PFSK-1 (cell line): ENCODE results near the gene PIWIL4.

Source experiments
- FOXP2 ChIP-seq: optimal IDR thresholded peaks from 2 replicates; pipeline ENCODE3; 2011; ENCODE audit warnings: borderline replicate concordance, control low read depth, inconsistent platforms; ENCODE audit not compliant: insufficient read depth; ENCODE audit errors: extremely low read length, extremely low read depth
- POLR2AphosphoS5 ChIP-seq: IDR thresholded peaks from 2 replicates; pipeline ENCODE4 v1.6.1; 2012; ENCODE audit warnings: low read depth, mild to moderate bottlenecking, control low read depth, low read length, moderate library complexity
- SIN3A ChIP-seq: IDR thresholded peaks from 2 replicates; pipeline ENCODE4 v1.6.1; 2012; ENCODE audit warnings: mild to moderate bottlenecking, low read length, moderate library complexity, borderline replicate concordance; ENCODE audit not compliant: insufficient read depth
- TAF1 ChIP-seq: IDR thresholded peaks from 2 replicates; pipeline ENCODE4 v1.6.1; 2012; ENCODE audit warnings: low read length, control low read depth, borderline replicate concordance; ENCODE audit not compliant: insufficient read depth
- TF ChIP-seq, protein P1 (sequence below), 2 experiments: IDR thresholded peaks; 2 replicates each; pipeline versions ENCODE4 v1.6.1 to v1.8.0; 2011 to 2012; ENCODE audit warnings: low read depth in 2 of 2, low read length in 2 of 2, control low read depth in 1 of 2, inconsistent platforms in 1 of 2, mild to moderate bottlenecking in 1 of 2, moderate library complexity in 1 of 2; ENCODE audit not compliant: insufficient read depth in 1 of 2

The PIWIL4 gene

DNA sequence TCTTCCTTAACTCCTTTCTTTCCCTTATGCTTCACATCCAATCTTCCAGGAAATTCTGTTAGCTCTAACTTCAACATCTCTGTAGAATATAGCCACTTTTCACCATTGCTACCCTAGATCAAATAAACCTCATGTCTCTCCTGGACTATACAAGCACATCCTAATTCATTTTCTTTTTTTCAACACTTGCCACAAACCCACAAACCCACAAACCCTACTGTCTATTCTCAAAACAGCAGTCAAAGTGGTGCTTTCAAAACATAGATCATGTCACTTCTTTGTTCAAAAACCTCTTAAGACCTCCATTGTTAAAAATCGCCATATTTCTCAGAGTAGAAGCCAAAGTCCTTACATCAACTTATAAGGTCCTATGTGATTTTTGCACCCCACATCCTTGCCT, 94.3 kb downstream of the PIWIL4 start:
- no peak for TF ChIP-seq FOXP2
- TF ChIP-seq, protein P1, sequence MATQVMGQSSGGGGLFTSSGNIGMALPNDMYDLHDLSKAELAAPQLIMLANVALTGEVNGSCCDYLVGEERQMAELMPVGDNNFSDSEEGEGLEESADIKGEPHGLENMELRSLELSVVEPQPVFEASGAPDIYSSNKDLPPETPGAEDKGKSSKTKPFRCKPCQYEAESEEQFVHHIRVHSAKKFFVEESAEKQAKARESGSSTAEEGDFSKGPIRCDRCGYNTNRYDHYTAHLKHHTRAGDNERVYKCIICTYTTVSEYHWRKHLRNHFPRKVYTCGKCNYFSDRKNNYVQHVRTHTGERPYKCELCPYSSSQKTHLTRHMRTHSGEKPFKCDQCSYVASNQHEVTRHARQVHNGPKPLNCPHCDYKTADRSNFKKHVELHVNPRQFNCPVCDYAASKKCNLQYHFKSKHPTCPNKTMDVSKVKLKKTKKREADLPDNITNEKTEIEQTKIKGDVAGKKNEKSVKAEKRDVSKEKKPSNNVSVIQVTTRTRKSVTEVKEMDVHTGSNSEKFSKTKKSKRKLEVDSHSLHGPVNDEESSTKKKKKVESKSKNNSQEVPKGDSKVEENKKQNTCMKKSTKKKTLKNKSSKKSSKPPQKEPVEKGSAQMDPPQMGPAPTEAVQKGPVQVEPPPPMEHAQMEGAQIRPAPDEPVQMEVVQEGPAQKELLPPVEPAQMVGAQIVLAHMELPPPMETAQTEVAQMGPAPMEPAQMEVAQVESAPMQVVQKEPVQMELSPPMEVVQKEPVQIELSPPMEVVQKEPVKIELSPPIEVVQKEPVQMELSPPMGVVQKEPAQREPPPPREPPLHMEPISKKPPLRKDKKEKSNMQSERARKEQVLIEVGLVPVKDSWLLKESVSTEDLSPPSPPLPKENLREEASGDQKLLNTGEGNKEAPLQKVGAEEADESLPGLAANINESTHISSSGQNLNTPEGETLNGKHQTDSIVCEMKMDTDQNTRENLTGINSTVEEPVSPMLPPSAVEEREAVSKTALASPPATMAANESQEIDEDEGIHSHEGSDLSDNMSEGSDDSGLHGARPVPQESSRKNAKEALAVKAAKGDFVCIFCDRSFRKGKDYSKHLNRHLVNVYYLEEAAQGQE (IDR thresholded peaks at IDR 0.05; ENCODE audit: insufficient read depth in 1 of 2, low read depth in 2 of 2, low read length in 2 of 2) = no peak
- no peak for TF ChIP-seq TAF1
- TF ChIP-seq SIN3A = no peak
- TF ChIP-seq POLR2AphosphoS5 = no peak

DNA sequence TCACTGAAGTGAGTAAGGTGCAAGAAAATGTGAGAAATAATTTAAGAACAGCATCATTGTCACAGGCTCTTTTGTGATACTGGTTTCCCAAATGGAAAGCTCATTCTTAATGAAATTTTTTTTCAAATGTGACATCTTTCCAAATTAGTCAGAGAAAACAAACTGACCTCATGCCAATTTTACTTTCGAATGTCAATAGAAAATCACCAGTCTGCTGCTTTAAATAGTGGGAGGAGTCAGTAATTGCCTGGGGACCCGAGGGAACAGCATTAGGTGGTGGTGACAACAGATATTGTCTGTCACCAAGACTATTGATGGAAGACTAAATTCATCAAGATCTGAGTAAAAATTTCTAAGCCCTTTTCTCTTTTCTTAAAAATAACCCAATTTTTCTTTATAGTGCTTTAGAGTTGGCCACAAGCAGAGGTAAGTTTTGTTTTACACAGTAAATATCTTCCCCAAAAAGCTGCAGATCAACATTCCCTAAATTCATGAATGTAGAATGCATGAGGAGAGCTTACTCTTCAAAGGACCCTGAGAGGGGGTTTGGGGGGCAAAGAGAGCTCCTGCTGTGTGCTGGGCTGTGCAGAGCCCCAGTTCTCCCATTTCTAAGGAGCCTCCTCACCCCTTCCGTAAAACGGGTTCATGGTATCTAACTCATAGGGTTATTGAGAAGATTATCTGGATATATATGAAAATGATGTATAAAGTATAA, 95.1 kb downstream of the PIWIL4 start:
- TF ChIP-seq, protein P1 (IDR thresholded peaks at IDR 0.05; ENCODE audit: insufficient read depth in 1 of 2, low read depth in 2 of 2, low read length in 2 of 2) = no peak
- TF ChIP-seq POLR2AphosphoS5 (no peak), FOXP2 (no peak)

DNA sequence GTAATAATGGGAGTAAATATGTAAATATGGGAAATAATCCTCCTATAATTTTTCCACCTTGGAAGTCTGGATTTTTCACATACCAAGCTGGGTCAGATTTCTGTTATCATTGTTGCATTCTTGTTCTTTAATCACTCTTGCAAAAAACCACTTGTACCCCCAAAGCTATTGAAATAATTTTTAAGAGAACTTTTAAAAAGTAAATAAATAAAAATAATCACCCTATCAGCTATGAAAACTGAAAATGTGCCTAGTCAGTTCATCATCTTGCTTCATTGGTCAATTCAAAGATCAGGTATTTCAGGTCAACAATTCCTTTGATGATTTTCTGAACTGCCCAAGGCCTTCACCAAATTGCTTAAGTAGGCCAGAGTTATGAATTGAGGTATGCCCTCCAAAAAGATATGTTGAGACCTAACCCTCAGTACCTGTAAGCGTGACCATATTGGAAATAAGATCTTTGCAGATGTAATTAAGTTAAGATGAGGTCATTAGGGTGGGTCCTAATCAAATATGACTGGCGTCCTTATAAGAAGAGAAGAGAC, 95.8 kb downstream of the PIWIL4 start:
- TF ChIP-seq POLR2AphosphoS5 (no peak), TAF1 (no peak), SIN3A (no peak), FOXP2 (no peak)
- TF ChIP-seq, protein P1 (IDR thresholded peaks at IDR 0.05; ENCODE audit: insufficient read depth in 1 of 2, low read depth in 2 of 2, low read length in 2 of 2) = no peak

DNA sequence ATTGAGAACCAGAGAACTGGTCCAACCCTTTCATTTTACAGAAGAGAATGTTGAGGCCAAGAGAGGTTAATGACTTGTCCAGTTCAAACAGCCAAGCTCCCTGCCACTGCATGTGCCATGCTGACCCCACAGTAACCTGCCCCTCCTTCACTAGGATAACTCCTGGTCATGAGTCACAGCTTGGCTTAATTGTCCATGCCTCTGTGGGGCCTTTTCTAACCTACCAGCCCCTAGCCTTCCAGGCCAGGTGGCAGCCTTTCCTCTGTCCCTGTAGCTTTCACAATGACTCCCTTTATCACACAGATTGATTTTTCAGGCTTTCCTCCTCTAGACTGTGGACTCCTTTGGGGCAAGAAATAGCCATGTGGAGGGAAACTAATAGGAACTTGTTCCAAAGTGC, 97.2 kb downstream of the PIWIL4 start:
- TF ChIP-seq TAF1 (no peak), FOXP2 (no peak), POLR2AphosphoS5 (no peak), SIN3A (no peak)
- TF ChIP-seq, protein P1 (IDR thresholded peaks at IDR 0.05; ENCODE audit: insufficient read depth in 1 of 2, low read depth in 2 of 2, low read length in 2 of 2) = no peak
